GM18498 (cell line): ENCODE results near the gene GMPR2.
"Not testable (repeated sequence)": the region's sequence is repeated elsewhere in the genome, so short reads cannot be mapped to it uniquely, and the experiment has no call there.

ENCODE experiments used
- ATAC-seq: cut with Tn5 transposase; IDR thresholded peaks from one replicate; pipeline ENCODE4 v1.9.1; 2021; ENCODE audit warnings: mild to moderate bottlenecking, moderate library complexity; ENCODE audit not compliant: unreplicated experiment

GMPR2 gene

GRCh38 chr14:24198814-24199524 lies 33.8 kb upstream of the GMPR2 start:
- no peak for ATAC-seq

- not testable (repeated sequence) for ATAC-seq
Measured at GRCh38 chr14:24202538-24202937, 30.2 kb upstream of the GMPR2 start.

GRCh38 chr14:24203249-24203886 lies 29.4 kb upstream of the GMPR2 start:
- ATAC-seq = not testable (repeated sequence)

GRCh38 chr14:24204163-24205146 lies 28.3 kb upstream of the GMPR2 start:
- no peak for ATAC-seq

- ATAC-seq = no peak
Measured at GRCh38 chr14:24206260-24207103, 26.2 kb upstream of the GMPR2 start.

GRCh38 chr14:24207104-24207551 lies 25.6 kb upstream of the GMPR2 start:
- ATAC-seq = no peak

GRCh38 chr14:24207625-24208024 lies 25.1 kb upstream of the GMPR2 start:
- no peak for ATAC-seq

GRCh38 chr14:24211311-24211710 lies 21.4 kb upstream of the GMPR2 start:
- no peak for ATAC-seq

- ATAC-seq = peak; percentile 74
Measured at GRCh38 chr14:24212924-24213865, 19.5 kb upstream of the GMPR2 start, which contains the start of gene CHMP4A. TSS of gene CHMP4A (minus strand) at chr14:24213488. CDS start at chr14:24213439, 49 bp downstream.

GRCh38 chr14:24213866-24214662 lies 18.7 kb upstream of the GMPR2 start:
- no peak for ATAC-seq

- peak; percentile 69 for ATAC-seq
Measured at GRCh38 chr14:24215495-24216344, 17.0 kb upstream of the GMPR2 start, which contains the start of gene MDP1. TSS of gene MDP1 (minus strand) at chr14:24216066. CDS start at chr14:24215955, 111 bp downstream.

GRCh38 chr14:24216345-24216699 lies 16.4 kb upstream of the GMPR2 start:
- ATAC-seq = no peak

GRCh38 chr14:24216876-24217275 lies 15.9 kb upstream of the GMPR2 start:
- not testable (repeated sequence) for ATAC-seq

- ATAC-seq = no peak
Measured at GRCh38 chr14:24219080-24219479, 13.6 kb upstream of the GMPR2 start.

- no peak for ATAC-seq
Measured at GRCh38 chr14:24219521-24219920, 13.2 kb upstream of the GMPR2 start.

- ATAC-seq = not testable (repeated sequence)
Measured at GRCh38 chr14:24222987-24223386, 9.7 kb upstream of the GMPR2 start.

GRCh38 chr14:24224618-24225071 lies 8.1 kb upstream of the GMPR2 start:
- ATAC-seq = no peak
